Natural killer cell (primary cell): Measurements from ENCODE around the gene GOLGA6A. TPM values are rescaled to one million over a fixed set of nuclear protein-coding genes. Genes with fewer than 3 reads are reported as not detected.
"Not testable (repeated sequence)": the region's sequence is repeated elsewhere in the genome, so short reads cannot be mapped to it uniquely, and the experiment has no call there.

Experiments used
- ATAC-seq, 3 donors: fragments of 150-1000 bp in 2 of 3; fragments of 200-7000 bp in 1 of 3; cut with Tn5 transposase; 1 replicate in 1 of 3; 2 replicates in 2 of 3; pipeline ENCODE4 v1.10.0; 2021; ENCODE audit warnings: mild to moderate bottlenecking in 2 of 3, moderate library complexity in 2 of 3
- DNase-seq, 2 donors: peaks; one replicate each; pipeline versions ENCODE4 v3.0.0 to v3.0.0-alpha.2; 2013 to 2021; ENCODE audit warnings: mixed read lengths in 1 of 2
- H3K27ac ChIP-seq: one replicate; pipeline ENCODE4 v1.5.1; 2013; ENCODE audit warnings: mild to moderate bottlenecking, low read length
- H3K27me3 ChIP-seq: one replicate; pipeline ENCODE4 v1.6.1; 2013; ENCODE audit warnings: low read length; ENCODE audit not compliant: control insufficient read depth, insufficient read depth
- H3K36me3 ChIP-seq: one replicate; pipeline ENCODE4 v1.6.1; 2013; ENCODE audit warnings: low read length; ENCODE audit not compliant: control insufficient read depth, insufficient read depth
- H3K4me1 ChIP-seq: one replicate; pipeline ENCODE4 v1.6.1; 2013; ENCODE audit warnings: low read length; ENCODE audit not compliant: control insufficient read depth, insufficient read depth
- H3K4me3 ChIP-seq: one replicate; pipeline ENCODE4 v1.5.1; 2013; ENCODE audit warnings: low read length
- H3K9me3 ChIP-seq: one replicate; pipeline ENCODE4 v1.6.1; 2013; ENCODE audit warnings: low read length; ENCODE audit not compliant: control insufficient read depth, insufficient read depth
- H3K27ac Mint-ChIP-seq, 2 donors: one replicate each; pipeline ENCODE4 v1.8.0; 2022; ENCODE audit warnings: mild to moderate bottlenecking in 2 of 2, mixed read lengths in 2 of 2, moderate library complexity in 1 of 2
- H3K27me3 Mint-ChIP-seq, 2 donors: one replicate each; pipeline ENCODE4 v1.8.0; 2022; ENCODE audit warnings: low read depth in 2 of 2, mixed read lengths in 2 of 2
- H3K36me3 Mint-ChIP-seq: one replicate; pipeline ENCODE4 v1.8.0; 2022; ENCODE audit warnings: mixed read lengths
- H3K4me1 Mint-ChIP-seq, 2 donors: one replicate each; pipeline ENCODE4 v1.8.0; 2022; ENCODE audit warnings: mixed read lengths in 2 of 2
- H3K4me3 Mint-ChIP-seq: one replicate; pipeline ENCODE4 v1.8.0; 2022; ENCODE audit warnings: mild to moderate bottlenecking, moderate library complexity, mixed read lengths
- H3K9me3 Mint-ChIP-seq, 2 donors: one replicate each; pipeline ENCODE4 v1.8.0; 2022; ENCODE audit warnings: mixed read lengths in 2 of 2
- CTCF ChIP-seq: fragments of 200-600 bp; IDR thresholded peaks from one replicate; pipeline ENCODE4 v1.8.0; 2022; ENCODE audit warnings: antibody characterized with exemption
- WGBS: methylation state at CpG from one replicate; pipeline ENCODE4 v1.1.7; 2013; ENCODE audit warnings: missing lambda C conversion rate; ENCODE audit not compliant: insufficient coverage; 5-methylcytosine and 5-hydroxymethylcytosine counted together
- intact Hi-C: fragments of 100-400 bp; cut with micrococcal nuclease; formaldehyde crosslinking; loops from one replicate; pipeline ENCODE4 v1.14.2; 2022
- total RNA-seq, 4 donors: library from RNA; stranded (reverse); fragments of 120-200 nt in 1 of 4; gene quantifications; one replicate each; pipeline versions ENCODE4 v1.2.3 to v1.2.4, GENCODE V29; 2013 to 2022

The GOLGA6A gene, protein sequence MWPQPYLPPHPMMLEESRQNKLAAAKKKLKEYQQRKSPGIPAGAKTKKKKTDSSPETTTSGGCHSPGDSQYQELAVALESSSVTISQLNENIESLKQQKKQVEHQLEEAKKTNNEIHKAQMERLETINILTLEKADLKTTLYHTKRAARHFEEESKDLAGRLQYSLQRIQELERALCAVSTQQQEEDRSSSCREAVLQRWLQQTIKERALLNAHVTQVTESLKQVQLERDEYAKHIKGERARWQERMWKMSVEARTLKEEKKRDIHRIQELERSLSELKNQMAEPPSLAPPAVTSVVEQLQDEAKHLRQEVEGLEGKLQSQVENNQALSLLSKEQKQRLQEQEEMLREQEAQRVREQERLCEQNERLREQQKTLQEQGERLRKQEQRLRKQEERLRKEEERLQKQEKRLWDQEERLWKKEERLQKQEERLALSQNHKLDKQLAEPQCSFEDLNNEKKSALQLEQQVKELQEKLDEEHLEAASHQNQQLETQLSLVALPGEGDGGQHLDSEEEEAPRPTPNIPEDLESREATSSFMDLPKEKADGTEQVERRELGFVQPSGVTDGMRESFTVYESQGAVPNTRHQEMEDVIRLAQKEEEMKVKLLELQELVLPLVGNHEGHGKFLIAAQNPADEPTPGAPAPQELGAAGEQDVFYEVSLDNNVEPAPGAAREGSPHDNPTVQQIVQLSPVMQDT
- total RNA-seq: under 1 TPM in 2 of 3 donors, not detected in 1; 0.16 to 0.82 TPM
- total RNA-seq (2013): 0.11 TPM

GRCh38 chr15:74082450-74082849, at the start of gene GOLGA6A:
Gene GOLGA6A (minus strand): TSS chr15:74082550. CDS start chr15:74082509, 41 bp downstream.
- H3K27me3 ChIP-seq, H3K4me1 Mint-ChIP-seq, H3K27me3 Mint-ChIP-seq, ATAC-seq, H3K27ac Mint-ChIP-seq, DNase-seq, H3K36me3 ChIP-seq, H3K9me3 ChIP-seq, H3K9me3 Mint-ChIP-seq, intact Hi-C loops, H3K27ac ChIP-seq, H3K4me1 ChIP-seq, H3K4me3 Mint-ChIP-seq, H3K4me3 ChIP-seq, H3K36me3 Mint-ChIP-seq: not testable (repeated sequence)
- no CpG with 5 or more reads among the region's 7 CpGs for WGBS

- DNase-seq (no peak), ATAC-seq (no peak)
- Mint-ChIP-seq H3K9me3 (no peaks in the 10 kb centered on the region), H3K4me3 (no peak overlapping the region), H3K4me1 (peaks cover 3 to 8% of the 10 kb centered on the region in 2 donors), H3K27ac (no peak overlapping the region), H3K27me3 (peaks cover 41 to 68% of the 10 kb centered on the region in 2 donors), H3K36me3 (no peaks in the 10 kb centered on the region)
- Histone ChIP-seq H3K9me3 (no peaks in the 10 kb centered on the region), H3K4me3 (no peak overlapping the region), H3K4me1 (peaks cover 34% of the 10 kb centered on the region), H3K36me3 (no peaks in the 10 kb centered on the region), H3K27me3 (peaks cover 67% of the 10 kb centered on the region), H3K27ac (no peak overlapping the region)
- WGBS: 17% methylated on average over 20 of the region's 20 CpGs
- no peak for TF ChIP-seq CTCF
- intact Hi-C loops: no loop called here
These were observed 49.5 kb upstream of the GOLGA6A start for GRCh38 chr15:74131628-74132413.

DNA sequence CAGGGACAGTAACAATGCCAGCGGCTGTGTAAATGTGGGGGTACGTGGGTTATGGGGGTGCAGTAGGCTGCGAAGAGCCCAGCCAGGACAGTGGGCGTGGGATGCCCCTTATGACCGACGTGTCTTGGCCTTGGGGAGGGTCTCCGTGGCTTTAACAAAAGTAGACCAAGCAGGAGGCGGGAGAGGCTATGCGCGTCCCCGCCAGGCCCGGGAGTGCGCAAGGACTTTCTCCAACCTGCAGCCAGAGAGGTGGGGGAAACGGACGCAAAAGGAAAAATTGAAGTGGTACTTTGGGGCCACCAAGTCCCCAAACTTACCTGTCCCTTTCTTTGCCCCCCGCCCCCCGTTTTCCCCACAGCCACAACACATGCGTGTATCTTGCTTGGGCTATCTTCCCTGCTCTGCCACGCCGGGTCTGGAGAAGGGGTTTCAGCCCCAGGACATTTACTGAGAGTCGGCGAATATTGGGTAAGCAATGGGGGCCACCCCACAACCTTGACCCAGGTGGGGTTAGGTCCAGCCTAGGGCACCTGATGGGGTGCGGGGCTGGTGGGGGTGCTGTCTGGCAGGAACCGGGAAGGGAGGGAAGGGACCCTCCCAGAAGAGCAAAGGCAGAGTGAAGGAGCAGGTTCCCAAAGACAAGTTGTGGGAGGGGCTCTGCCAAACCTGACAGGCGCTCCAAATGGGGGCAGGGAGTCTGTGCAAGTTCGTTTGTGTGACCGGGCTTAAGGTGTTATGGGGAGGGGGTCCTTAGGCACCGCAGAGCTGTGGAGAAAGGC, 48.7 kb upstream of the GOLGA6A start:
- H3K27me3 Mint-ChIP-seq: peaks cover 44 to 66% of the 10 kb centered on the region in 2 donors
- Histone ChIP-seq H3K4me1 (peaks cover 29% of the 10 kb centered on the region), H3K27ac (no peak overlapping the region), H3K4me3 (no peak overlapping the region), H3K9me3 (no peaks in the 10 kb centered on the region), H3K27me3 (peaks cover 62% of the 10 kb centered on the region), H3K36me3 (no peaks in the 10 kb centered on the region)
- no peak overlapping the region for H3K27ac Mint-ChIP-seq
- no peak for DNase-seq
- no peak for ATAC-seq
- TF ChIP-seq CTCF: no peak
- peaks cover 0 to 3% of the 10 kb centered on the region in 2 donors for H3K4me1 Mint-ChIP-seq
- WGBS: 11% methylated on average over 28 of the region's 28 CpGs
- no peaks in the 10 kb centered on the region for H3K9me3 Mint-ChIP-seq
- intact Hi-C loops: no loop called here
- no peak overlapping the region for H3K4me3 Mint-ChIP-seq
- H3K36me3 Mint-ChIP-seq: no peaks in the 10 kb centered on the region
